Activated CD8-positive, alpha-beta T cell treated with anti-CD3 and anti-CD28 coated beads for 36 hours (primary cell): Measurements from ENCODE around the gene NEURL1. TPM values are rescaled to one million over a fixed set of nuclear protein-coding genes. Genes with fewer than 3 reads are reported as not detected.

Experiments
- ATAC-seq: fragments of 200-7000 bp; cut with Tn5 transposase; one replicate; pipeline ENCODE4 v1.10.0; 2021; ENCODE audit warnings: mild to moderate bottlenecking, moderate library complexity
- CTCF ChIA-PET: fragments of 350-600 bp; sonication (Branson Sonifier 250); formaldehyde crosslinking; loops from one replicate; lab custom pipeline; 2021; ENCODE audit warnings: antibody characterized with exemption; lab: Charles Lee
- POLR2A ChIA-PET: fragments of 350-600 bp; sonication (Branson Sonifier 250); formaldehyde crosslinking; loops from one replicate; lab custom pipeline; 2021; ENCODE audit warnings: antibody characterized with exemption; lab: Charles Lee
- DNase-seq: peaks from one replicate; pipeline ENCODE4 v3.0.0-alpha.2; 2020
- H3K27ac Mint-ChIP-seq: one replicate; pipeline ENCODE4 v1.8.0; 2021; ENCODE audit warnings: mild to moderate bottlenecking, mixed read lengths
- H3K27me3 Mint-ChIP-seq: one replicate; pipeline ENCODE4 v1.8.0; 2021; ENCODE audit warnings: mixed read lengths
- H3K36me3 Mint-ChIP-seq: one replicate; pipeline ENCODE4 v1.8.0; 2021; ENCODE audit warnings: low read depth, mixed read lengths
- H3K4me1 Mint-ChIP-seq: one replicate; pipeline ENCODE4 v1.8.0; 2021; ENCODE audit warnings: low read depth, mixed read lengths
- H3K4me3 Mint-ChIP-seq: one replicate; pipeline ENCODE4 v1.8.0; 2021; ENCODE audit warnings: mild to moderate bottlenecking, moderate library complexity, mixed read lengths
- H3K9me3 Mint-ChIP-seq: one replicate; pipeline ENCODE4 v1.8.0; 2021; ENCODE audit warnings: mixed read lengths
- CTCF ChIP-seq: fragments of 200-600 bp; IDR thresholded peaks from one replicate; pipeline ENCODE4 v1.8.0; 2022; ENCODE audit warnings: antibody characterized with exemption, mild to moderate bottlenecking
- intact Hi-C: fragments of 100-400 bp; cut with micrococcal nuclease; formaldehyde crosslinking; loops from one replicate; pipeline ENCODE4 v1.10.0; 2022
- total RNA-seq, 2 experiments: library from RNA; stranded (reverse); gene quantifications; one replicate each; pipeline ENCODE4 v1.2.3, GENCODE V29; 2021

Gene NEURL1
- total RNA-seq, 2 experiments from 2014 or later = 1.7 to 1.9 TPM

GRCh38 chr10:103564776-103565520, 71.4 kb downstream of the NEURL1 start:
- Mint-ChIP-seq H3K36me3 (no peaks in the 10 kb centered on the region), H3K9me3 (no peaks in the 10 kb centered on the region), H3K27ac (no peak overlapping the region), H3K4me1 (no peaks in the 10 kb centered on the region), H3K4me3 (no peak overlapping the region), H3K27me3 (peaks cover 2% of the 10 kb centered on the region)
- ChIA-PET CTCF (interaction anchor here (0.6 to 3.7 kb wide), 38 partner anchors 10 to 231 kb away, joined by 3 to 32 read pairs (median 4); partner anchors contain the start of gene NEURL1), POLR2A (interaction anchor here (1.8 kb wide), 1 partner anchor 12 kb away, joined by 4 read pairs; no protein-coding TSS in a partner anchor)
- peak; percentile 92 for TF ChIP-seq CTCF
- DNase-seq (peak; percentile 74), ATAC-seq (peak; percentile 85)
- intact Hi-C loops = no loop called here

GRCh38 chr10:103566536-103566935, 73.0 kb downstream of the NEURL1 start:
- intact Hi-C loops = no loop called here
- H3K4me1 Mint-ChIP-seq = no peaks in the 10 kb centered on the region
- no peak overlapping the region for H3K4me3 Mint-ChIP-seq
- CTCF ChIA-PET = interaction anchor here (1.0 to 3.7 kb wide), 5 partner anchors 11 to 57 kb away, joined by 3 to 32 read pairs (median 11); no protein-coding TSS in a partner anchor
- no peaks in the 10 kb centered on the region for H3K36me3 Mint-ChIP-seq
- POLR2A ChIA-PET = no interaction called here
- no peak for ATAC-seq
- no peak for DNase-seq
- no peaks in the 10 kb centered on the region for H3K9me3 Mint-ChIP-seq
- no peaks in the 10 kb centered on the region for H3K27me3 Mint-ChIP-seq
- TF ChIP-seq CTCF = no peak
- no peak overlapping the region for H3K27ac Mint-ChIP-seq

- Mint-ChIP-seq H3K4me1 (no peaks in the 10 kb centered on the region), H3K27ac (no peak overlapping the region), H3K4me3 (no peak overlapping the region), H3K9me3 (no peaks in the 10 kb centered on the region), H3K27me3 (no peaks in the 10 kb centered on the region), H3K36me3 (no peaks in the 10 kb centered on the region)
- ChIA-PET CTCF (interaction anchor here (0.8 to 1.2 kb wide), 2 partner anchors 21 to 91 kb away, joined by 3 read pairs; no protein-coding TSS in a partner anchor), POLR2A (no interaction called here)
- intact Hi-C loops = no loop called here
- TF ChIP-seq CTCF = no peak
- ATAC-seq (no peak), DNase-seq (no peak)
Observed at GRCh38 chr10:103568505-103568904, 75.0 kb downstream of the NEURL1 start.

GRCh38 chr10:103569896-103570295, 76.4 kb downstream of the NEURL1 start:
- Mint-ChIP-seq H3K36me3 (no peaks in the 10 kb centered on the region), H3K27me3 (no peaks in the 10 kb centered on the region), H3K9me3 (no peaks in the 10 kb centered on the region), H3K4me3 (no peak overlapping the region), H3K4me1 (no peaks in the 10 kb centered on the region), H3K27ac (no peak overlapping the region)
- TF ChIP-seq CTCF = no peak
- ChIA-PET POLR2A (interaction anchor here (0.7 kb wide), 1 partner anchor 211 kb away, joined by 4 read pairs; no protein-coding TSS in a partner anchor), CTCF (no interaction called here)
- intact Hi-C loops = no loop called here
- DNase-seq (no peak), ATAC-seq (no peak)
